Keratinocyte (primary cell): ENCODE measurements around the gene MCRS1.

ENCODE experiments used
- EZH2 ChIP-seq: IDR thresholded peaks from one replicate; pipeline ENCODE4 v1.6.1; 2012; ENCODE audit warnings: inconsistent platforms, mild to moderate bottlenecking, low read length, moderate library complexity
- TF ChIP-seq, protein P1 (sequence below), 3 experiments: IDR thresholded peaks in 1 of 3; conservative IDR thresholded peaks in 1 of 3; optimal IDR thresholded peaks in 1 of 3; 2 replicates in 2 of 3; 3 replicates in 1 of 3; pipeline versions ENCODE3 to v1.5.1; 2011; ENCODE audit warnings: low read length in 3 of 3, mild to moderate bottlenecking in 3 of 3, moderate library complexity in 2 of 3, control low read depth in 1 of 3, inconsistent platforms in 1 of 3; ENCODE audit not compliant: insufficient read depth in 2 of 3; ENCODE audit errors: extremely low read depth in 1 of 3

DNA sequence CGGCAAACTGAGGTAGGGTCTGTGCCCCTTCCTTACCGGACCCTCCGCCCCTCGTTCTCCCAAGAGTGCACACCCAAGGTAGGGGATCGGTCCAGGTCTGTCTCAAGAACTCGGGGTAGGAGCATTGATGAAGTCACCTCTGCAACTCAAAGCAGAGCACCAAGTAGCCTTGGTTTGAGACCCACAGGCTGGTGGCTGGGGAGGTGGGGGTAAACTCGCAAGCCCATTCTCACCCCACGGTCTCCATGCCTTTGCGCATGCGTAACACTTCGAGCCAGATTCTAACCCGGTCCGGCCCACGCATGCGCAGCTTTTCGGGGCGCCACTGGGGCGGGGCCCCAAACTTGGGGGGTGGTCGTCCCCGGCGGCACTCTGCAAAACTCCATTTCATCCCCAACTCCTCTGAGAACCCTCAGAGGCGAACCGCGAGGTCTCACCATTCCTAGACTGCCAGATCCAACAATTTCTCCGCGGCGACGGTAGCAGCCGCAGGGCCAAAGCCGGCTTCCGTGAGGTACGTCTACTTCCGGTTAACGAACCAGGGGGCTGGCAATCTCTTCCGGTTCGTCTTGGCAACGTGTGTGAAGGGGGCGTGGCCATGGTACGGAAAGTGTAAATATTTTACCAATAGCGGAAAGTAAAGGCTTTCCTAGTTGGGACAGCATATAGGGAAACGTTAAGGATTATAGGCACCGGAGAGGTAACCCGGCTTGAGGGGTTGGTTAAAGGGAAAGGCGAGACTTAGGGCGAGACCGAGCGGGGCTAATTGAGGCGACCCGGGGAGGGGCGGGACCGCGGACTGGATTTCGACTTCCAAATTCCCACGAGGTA is at the start of gene MCRS1:
- TF ChIP-seq, protein P1, sequence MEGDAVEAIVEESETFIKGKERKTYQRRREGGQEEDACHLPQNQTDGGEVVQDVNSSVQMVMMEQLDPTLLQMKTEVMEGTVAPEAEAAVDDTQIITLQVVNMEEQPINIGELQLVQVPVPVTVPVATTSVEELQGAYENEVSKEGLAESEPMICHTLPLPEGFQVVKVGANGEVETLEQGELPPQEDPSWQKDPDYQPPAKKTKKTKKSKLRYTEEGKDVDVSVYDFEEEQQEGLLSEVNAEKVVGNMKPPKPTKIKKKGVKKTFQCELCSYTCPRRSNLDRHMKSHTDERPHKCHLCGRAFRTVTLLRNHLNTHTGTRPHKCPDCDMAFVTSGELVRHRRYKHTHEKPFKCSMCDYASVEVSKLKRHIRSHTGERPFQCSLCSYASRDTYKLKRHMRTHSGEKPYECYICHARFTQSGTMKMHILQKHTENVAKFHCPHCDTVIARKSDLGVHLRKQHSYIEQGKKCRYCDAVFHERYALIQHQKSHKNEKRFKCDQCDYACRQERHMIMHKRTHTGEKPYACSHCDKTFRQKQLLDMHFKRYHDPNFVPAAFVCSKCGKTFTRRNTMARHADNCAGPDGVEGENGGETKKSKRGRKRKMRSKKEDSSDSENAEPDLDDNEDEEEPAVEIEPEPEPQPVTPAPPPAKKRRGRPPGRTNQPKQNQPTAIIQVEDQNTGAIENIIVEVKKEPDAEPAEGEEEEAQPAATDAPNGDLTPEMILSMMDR (optimal IDR thresholded peaks at IDR 0.05 in 1 of 3, IDR thresholded peaks at IDR 0.05 in 1 of 3, conservative IDR thresholded peaks at IDR 0.05 in 1 of 3; ENCODE audit: extremely low read depth in 1 of 3, insufficient read depth in 2 of 3, low read length in 3 of 3), result no peak
- TF ChIP-seq EZH2, result no peak
